ENCODE measurements around the gene HBQ1. TPM values are rescaled to one million over a fixed set of nuclear protein-coding genes. Genes with fewer than 3 reads are reported as not detected.

The HBQ1 gene
- total RNA-seq, 4 donors from 2014 or later, result 1.2 TPM; not detected in 3

GRCh38 chr16:180681-181564 is 664 bp downstream of the HBQ1 start:
- intact Hi-C loops (cut with DNase I), result loop anchor here (2.0 kb wide), 1 partner anchor 74 kb away; no protein-coding TSS in a partner anchor
- H3K27me3 ChIP-seq, result peaks cover 0 to 48% (median 39%) of the 10 kb centered on the region in 4 donors
- H3K4me1 ChIP-seq, result peaks cover 19 to 30% (median 30%) of the 10 kb centered on the region in 4 donors
- no peak overlapping the region for H3K27ac ChIP-seq (replicated peaks in 1 of 4)
- WGBS, result 13% methylated on average over 9 of the region's 89 CpGs
- no peak for TF ChIP-seq EP300 (IDR thresholded peaks at IDR 0.05)
- peak; percentile 48 to 57 for TF ChIP-seq POLR2AphosphoS5 (IDR thresholded peaks at IDR 0.05)
- H3K4me3 ChIP-seq, result peak overlapping the region; percentile 27 to 50 (median 36)
- no peaks in the 10 kb centered on the region for H3K9me3 ChIP-seq
- DNase-seq (ENCODE audit: extremely low spot score), result no peak
- no peaks in the 10 kb centered on the region for H3K36me3 ChIP-seq

GRCh38 chr16:181565-182021 is 1.3 kb downstream of the HBQ1 start:
- Histone ChIP-seq H3K27me3 (peaks cover 0 to 45% (median 39%) of the 10 kb centered on the region in 4 donors), H3K4me1 (peaks cover 19 to 27% (median 27%) of the 10 kb centered on the region in 4 donors), H3K4me3 (peak overlapping the region; percentile 27 to 50 (median 36)), H3K27ac (replicated peaks in 1 of 4) (no peak overlapping the region), H3K36me3 (no peaks in the 10 kb centered on the region), H3K9me3 (no peaks in the 10 kb centered on the region)
- peak; percentile 90 to 100 (median 91) for TF ChIP-seq CTCF (IDR thresholded peaks at IDR 0.05)
- TF ChIP-seq EP300 (IDR thresholded peaks at IDR 0.05), result no peak
- no peak for TF ChIP-seq POLR2A (IDR thresholded peaks at IDR 0.05; ENCODE audit: low read depth)
- TF ChIP-seq POLR2AphosphoS5 (IDR thresholded peaks at IDR 0.05), result no peak
- intact Hi-C loops (cut with DNase I), result loop anchor here (2.0 kb wide), 1 partner anchor 75 kb away; no protein-coding TSS in a partner anchor
- no peak for DNase-seq (ENCODE audit: extremely low spot score)
- 26% methylated on average over 13 of the region's 22 CpGs for WGBS

- no peaks in the 10 kb centered on the region for H3K9me3 ChIP-seq
- intact Hi-C loops (cut with DNase I), result no loop called here
- H3K27me3 ChIP-seq, result peaks cover 0 to 34% (median 29%) of the 10 kb centered on the region in 4 donors
- no peak for DNase-seq (ENCODE audit: extremely low spot score)
- no peak for TF ChIP-seq POLR2AphosphoS5 (IDR thresholded peaks at IDR 0.05)
- no peak for TF ChIP-seq POLR2A (IDR thresholded peaks at IDR 0.05; ENCODE audit: low read depth)
- TF ChIP-seq CTCF (IDR thresholded peaks at IDR 0.05), result no peak
- no peak for TF ChIP-seq EP300 (IDR thresholded peaks at IDR 0.05)
- WGBS, result 71% methylated on average over 7 of the region's 7 CpGs
- H3K36me3 ChIP-seq, result peaks cover 6 to 10% (median 9%) of the 10 kb centered on the region in 4 donors
- peaks cover 17 to 21% (median 20%) of the 10 kb centered on the region in 4 donors for H3K4me1 ChIP-seq
- H3K4me3 ChIP-seq, result no peak overlapping the region
- no peak overlapping the region for H3K27ac ChIP-seq (replicated peaks in 1 of 4)
Measured at GRCh38 chr16:183005-183404, 2.7 kb downstream of the HBQ1 start.

GRCh38 chr16:185213-185612 is 5.0 kb downstream of the HBQ1 start:
- no peak for DNase-seq (ENCODE audit: extremely low spot score)
- Histone ChIP-seq H3K36me3 (peaks cover 26 to 32% (median 30%) of the 10 kb centered on the region in 4 donors), H3K4me3 (no peak overlapping the region), H3K27ac (replicated peaks in 1 of 4) (no peak overlapping the region), H3K9me3 (no peaks in the 10 kb centered on the region), H3K27me3 (peaks cover 0 to 12% (median 7%) of the 10 kb centered on the region in 4 donors), H3K4me1 (peaks cover 13 to 15% (median 14%) of the 10 kb centered on the region in 4 donors)
- no peak for TF ChIP-seq CTCF (IDR thresholded peaks at IDR 0.05)
- no peak for TF ChIP-seq POLR2AphosphoS5 (IDR thresholded peaks at IDR 0.05)
- TF ChIP-seq POLR2A (IDR thresholded peaks at IDR 0.05; ENCODE audit: low read depth), result no peak
- TF ChIP-seq EP300 (IDR thresholded peaks at IDR 0.05), result no peak
- 77% methylated on average over 9 of the region's 13 CpGs for WGBS
- intact Hi-C loops (cut with DNase I), result no loop called here

GRCh38 chr16:185691-186090 is 5.4 kb downstream of the HBQ1 start:
- Histone ChIP-seq H3K9me3 (no peaks in the 10 kb centered on the region), H3K4me3 (no peak overlapping the region), H3K36me3 (peaks cover 31 to 37% (median 34%) of the 10 kb centered on the region in 4 donors), H3K27ac (replicated peaks in 1 of 4) (no peak overlapping the region), H3K27me3 (peaks cover 0 to 7% (median 3%) of the 10 kb centered on the region in 4 donors), H3K4me1 (peaks cover 9 to 10% (median 9%) of the 10 kb centered on the region in 4 donors)
- WGBS, result 70% methylated on average over 5 of the region's 11 CpGs
- TF ChIP-seq POLR2AphosphoS5 (IDR thresholded peaks at IDR 0.05) (no peak), POLR2A (IDR thresholded peaks at IDR 0.05; ENCODE audit: low read depth) (no peak), CTCF (IDR thresholded peaks at IDR 0.05) (no peak), EP300 (IDR thresholded peaks at IDR 0.05) (no peak)
- intact Hi-C loops (cut with DNase I), result no loop called here
- DNase-seq (ENCODE audit: extremely low spot score), result no peak

Data from esophagus muscularis mucosa (tissue), 4 donors.